ENCODE data around the gene CACNA1E. TPM values are rescaled to one million over a fixed set of nuclear protein-coding genes. Genes with fewer than 3 reads are reported as not detected.
A peak's percentile ranks its signal among the peaks of the same experiment; 100 is the strongest.

CACNA1E gene
- total and polyA plus RNA-seq, 2 of the 13 experiments (the other 11 are each of a cell fraction or from before 2014, with no cell fraction given), result not detected

DNA sequence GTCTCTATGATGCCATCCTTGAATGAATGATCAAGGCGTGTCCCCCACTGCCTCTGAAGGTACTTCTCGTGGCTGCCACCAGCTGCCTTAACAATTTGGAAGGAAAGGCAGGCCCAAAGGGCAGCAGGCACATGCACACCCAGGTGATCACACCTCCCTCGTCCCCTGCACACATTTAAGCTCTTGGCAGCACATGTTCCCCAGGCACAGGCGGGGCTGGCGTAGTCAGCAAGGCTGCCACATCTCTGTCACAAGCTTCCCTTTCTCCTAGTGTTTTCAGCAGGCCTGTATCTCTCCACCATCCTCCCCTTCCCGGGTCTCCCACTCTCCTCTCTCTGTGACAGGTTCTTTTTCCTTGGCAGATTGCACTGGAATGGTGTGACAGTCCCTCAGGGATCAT lies 111.9 kb downstream of the CACNA1E start:
- FAIRE-seq, result no peak

More for the DNA sequence above, 111.9 kb downstream of the CACNA1E start:
- H3K36me3 ChIP-seq (replicated peaks in 1 of 2; ENCODE audit: control insufficient read depth in 1 of 2, insufficient read depth in 2 of 2, low read length in 2 of 2), result no peaks in the 10 kb centered on the region
- 4% methylated on average over 5 of the region's 6 CpGs for WGBS (ENCODE audit: low lambda C conversion rate)
- no peaks in the 10 kb centered on the region; a peak in 1 of 5 replicates for H3K27me3 ChIP-seq (ENCODE audit: control insufficient read depth in 1 of 2, insufficient read depth in 2 of 2, low read length in 2 of 2)
- H3K4me2 ChIP-seq (ENCODE audit: low read depth, low read length), result no peak overlapping the region
- H3K4me1 ChIP-seq (ENCODE audit: insufficient read depth, low read length), result no peaks in the 10 kb centered on the region
- in situ Hi-C loops (cut with HindIII; ENCODE audit: extremely low pct_ligation_motif_present, low pct_unique_long_range_greater_than_20kb), result no loop called here
- H3K27ac ChIP-seq (ENCODE audit: extremely low read length, insufficient read depth, low read length), result no peak overlapping the region
- ChIA-PET CTCF (ENCODE audit: low intra/inter-chr PET ratio, low total read pairs) (no interaction called here), POLR2A (no interaction called here)
- no peak overlapping the region for H3K9ac ChIP-seq (ENCODE audit: insufficient read depth, low read depth, low read length)
- DNase-seq (ENCODE audit: low spot score) (no peak), ATAC-seq (no peak)
- no peak overlapping the region for H2AFZ ChIP-seq (ENCODE audit: low read length)
- no peaks in the 10 kb centered on the region for H3K9me3 ChIP-seq (ENCODE audit: low read length)
- TF ChIP-seq, protein P1, sequence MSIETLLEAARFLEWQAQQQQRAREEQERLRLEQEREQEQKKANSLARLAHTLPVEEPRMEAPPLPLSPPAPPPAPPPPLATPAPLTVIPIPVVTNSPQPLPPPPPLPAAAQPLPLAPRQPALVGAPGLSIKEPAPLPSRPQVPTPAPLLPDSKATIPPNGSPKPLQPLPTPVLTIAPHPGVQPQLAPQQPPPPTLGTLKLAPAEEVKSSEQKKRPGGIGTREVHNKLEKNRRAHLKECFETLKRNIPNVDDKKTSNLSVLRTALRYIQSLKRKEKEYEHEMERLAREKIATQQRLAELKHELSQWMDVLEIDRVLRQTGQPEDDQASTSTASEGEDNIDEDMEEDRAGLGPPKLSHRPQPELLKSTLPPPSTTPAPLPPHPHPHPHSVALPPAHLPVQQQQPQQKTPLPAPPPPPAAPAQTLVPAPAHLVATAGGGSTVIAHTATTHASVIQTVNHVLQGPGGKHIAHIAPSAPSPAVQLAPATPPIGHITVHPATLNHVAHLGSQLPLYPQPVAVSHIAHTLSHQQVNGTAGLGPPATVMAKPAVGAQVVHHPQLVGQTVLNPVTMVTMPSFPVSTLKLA (IDR thresholded peaks at IDR 0.05), result peak; percentile 55
- TF ChIP-seq, protein P2, sequence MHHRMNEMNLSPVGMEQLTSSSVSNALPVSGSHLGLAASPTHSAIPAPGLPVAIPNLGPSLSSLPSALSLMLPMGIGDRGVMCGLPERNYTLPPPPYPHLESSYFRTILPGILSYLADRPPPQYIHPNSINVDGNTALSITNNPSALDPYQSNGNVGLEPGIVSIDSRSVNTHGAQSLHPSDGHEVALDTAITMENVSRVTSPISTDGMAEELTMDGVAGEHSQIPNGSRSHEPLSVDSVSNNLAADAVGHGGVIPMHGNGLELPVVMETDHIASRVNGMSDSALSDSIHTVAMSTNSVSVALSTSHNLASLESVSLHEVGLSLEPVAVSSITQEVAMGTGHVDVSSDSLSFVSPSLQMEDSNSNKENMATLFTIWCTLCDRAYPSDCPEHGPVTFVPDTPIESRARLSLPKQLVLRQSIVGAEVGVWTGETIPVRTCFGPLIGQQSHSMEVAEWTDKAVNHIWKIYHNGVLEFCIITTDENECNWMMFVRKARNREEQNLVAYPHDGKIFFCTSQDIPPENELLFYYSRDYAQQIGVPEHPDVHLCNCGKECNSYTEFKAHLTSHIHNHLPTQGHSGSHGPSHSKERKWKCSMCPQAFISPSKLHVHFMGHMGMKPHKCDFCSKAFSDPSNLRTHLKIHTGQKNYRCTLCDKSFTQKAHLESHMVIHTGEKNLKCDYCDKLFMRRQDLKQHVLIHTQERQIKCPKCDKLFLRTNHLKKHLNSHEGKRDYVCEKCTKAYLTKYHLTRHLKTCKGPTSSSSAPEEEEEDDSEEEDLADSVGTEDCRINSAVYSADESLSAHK (CRISPR knock-in tag; IDR thresholded peaks at IDR 0.05; ENCODE audit: borderline replicate concordance), result no peak
- no peak for TF ChIP-seq ZNF749 (CRISPR knock-in tag; IDR thresholded peaks at IDR 0.05; ENCODE audit: borderline replicate concordance)
- no peaks in the 10 kb centered on the region for H3K79me2 ChIP-seq (ENCODE audit: insufficient read depth, low read length)
- BruUV-seq (replicated peaks), result no TSS peak
- intact Hi-C loops (cut with micrococcal nuclease; ENCODE audit: unreplicated experiment), result no loop called here
- no peaks in the 10 kb centered on the region for H4K20me1 ChIP-seq (ENCODE audit: insufficient read depth, low read length)
- H3K4me3 ChIP-seq (replicated peaks in 1 of 3; ENCODE audit: insufficient read depth in 1 of 3, low read depth in 2 of 3, low read length in 3 of 3), result no peak overlapping the region

Data from HepG2 (cell line).